Thyroid gland (tissue), 4 donors: ENCODE results near the gene PMPCB. TPM values are rescaled to one million over a fixed set of nuclear protein-coding genes. Genes with fewer than 3 reads are reported as not detected.

ENCODE experiments used
- DNase-seq, 2 donors: peaks; one replicate each; pipeline ENCODE4 v3.0.0-alpha.2; 2019
- H3K27ac ChIP-seq, 3 donors: fragments of 200-600 bp; sonication (generic); 1 replicate in 2 of 3; 2 replicates in 1 of 3; pipeline ENCODE4 v1.5.1; 2016 to 2019; ENCODE audit warnings: mild to moderate bottlenecking in 1 of 3, moderate library complexity in 1 of 3
- H3K27me3 ChIP-seq: fragments of 200-600 bp; sonication (generic); one replicate; pipeline ENCODE4 v1.5.1; 2019
- H3K36me3 ChIP-seq, 2 donors: fragments of 200-600 bp; sonication (generic); one replicate each; pipeline ENCODE4 v1.5.1; 2016 to 2019
- H3K4me1 ChIP-seq, 2 donors: fragments of 200-600 bp; sonication (generic); one replicate each; pipeline ENCODE4 v1.5.1; 2017 to 2019
- H3K4me3 ChIP-seq, 3 donors: fragments of 200-600 bp; sonication (generic); replicated peaks in 1 of 3; 1 replicate in 2 of 3; 2 replicates in 1 of 3; pipeline ENCODE4 v1.5.1; 2016; ENCODE audit warnings: mild to moderate bottlenecking in 1 of 3
- H3K9me3 ChIP-seq: fragments of 200-600 bp; sonication (generic); one replicate; pipeline ENCODE4 v1.5.1; 2017
- CTCF ChIP-seq, 6 experiments: fragments of 200-600 bp in 3 of 6; fragments of 450-650 bp in 3 of 6; sonication (generic) in 3 of 6; IDR thresholded peaks; one replicate each; pipeline ENCODE4 v1.5.1; 2016 to 2019; ENCODE audit warnings: antibody characterized with exemption in 6 of 6, mild to moderate bottlenecking in 2 of 6, inconsistent platforms in 1 of 6, moderate library complexity in 1 of 6
- POLR2A ChIP-seq, 2 donors: fragments of 450-650 bp; IDR thresholded peaks; one replicate each; pipeline ENCODE4 v1.6.1; 2017; ENCODE audit warnings: antibody characterized with exemption in 2 of 2, mild to moderate bottlenecking in 2 of 2, moderate library complexity in 1 of 2
- WGBS, 2 donors: methylation state at CpG; one replicate each; pipeline ENCODE4 v1.1.5; 2017; 5-methylcytosine and 5-hydroxymethylcytosine counted together
- intact Hi-C: fragments of 100-400 bp; cut with DNase I; formaldehyde crosslinking; loops from one replicate; pipeline ENCODE4 v1.15.1; 2023
- total RNA-seq, 4 donors: library from RNA; depleted of rRNA; stranded (reverse); fragments of >200 nt; gene quantifications; one replicate each; pipeline ENCODE4 v1.2.3, GENCODE V29; 2016

Gene PMPCB
- total RNA-seq, 4 donors from 2014 or later, result 52.1 to 77.4 (median 61.2) TPM

- intact Hi-C loops, result no loop called here
- Histone ChIP-seq H3K36me3 (peaks cover 37 to 41% of the 10 kb centered on the region in 2 donors), H3K4me1 (no peaks in the 10 kb centered on the region), H3K9me3 (no peaks in the 10 kb centered on the region), H3K4me3 (no peak overlapping the region), H3K27ac (no peak overlapping the region), H3K27me3 (no peaks in the 10 kb centered on the region)
- 93 to 95% methylated on average over 8 of the region's 8 CpGs for WGBS, 2 donors
- no peak for DNase-seq
- TF ChIP-seq CTCF (IDR thresholded peaks at IDR 0.05) (no peak), POLR2A (IDR thresholded peaks at IDR 0.05) (no peak)
Observed at GRCh38 chr7:103325744-103326143, 28.5 kb downstream of the PMPCB start.

GRCh38 chr7:103336761-103337160 lies 39.5 kb downstream of the PMPCB start:
- Histone ChIP-seq H3K4me1 (no peaks in the 10 kb centered on the region), H3K36me3 (peaks cover 20 to 31% of the 10 kb centered on the region in 2 donors), H3K4me3 (no peak overlapping the region), H3K9me3 (no peaks in the 10 kb centered on the region), H3K27me3 (no peaks in the 10 kb centered on the region), H3K27ac (no peak overlapping the region)
- intact Hi-C loops, result no loop called here
- no peak for TF ChIP-seq CTCF (IDR thresholded peaks at IDR 0.05)
- 90 to 94% methylated on average over 2 of the region's 2 CpGs for WGBS, 2 donors
- DNase-seq, result no peak

GRCh38 chr7:103338864-103339263 lies 41.6 kb downstream of the PMPCB start:
- no peak for TF ChIP-seq CTCF (IDR thresholded peaks at IDR 0.05)
- TF ChIP-seq POLR2A (IDR thresholded peaks at IDR 0.05), result no peak
- intact Hi-C loops, result no loop called here
- no peak for DNase-seq
- no peaks in the 10 kb centered on the region for H3K27me3 ChIP-seq
- no peak overlapping the region for H3K4me3 ChIP-seq
- peaks cover 20 to 26% of the 10 kb centered on the region in 2 donors for H3K36me3 ChIP-seq
- WGBS, 2 donors, result 99 to 100% methylated on average over 2 of the region's 2 CpGs
- H3K27ac ChIP-seq, result no peak overlapping the region
- H3K9me3 ChIP-seq, result no peaks in the 10 kb centered on the region
- H3K4me1 ChIP-seq, result peaks cover 11 to 13% of the 10 kb centered on the region in 2 donors

- intact Hi-C loops, result no loop called here
- TF ChIP-seq CTCF (IDR thresholded peaks at IDR 0.05) (no peak), POLR2A (IDR thresholded peaks at IDR 0.05) (no peak)
Observed at GRCh38 chr7:103341466-103341865, 44.2 kb downstream of the PMPCB start.

GRCh38 chr7:103343332-103343731 lies 46.1 kb downstream of the PMPCB start:
- peaks cover 21 to 22% of the 10 kb centered on the region in 2 donors for H3K4me1 ChIP-seq
- peaks cover 0 to 11% of the 10 kb centered on the region in 2 donors for H3K36me3 ChIP-seq
- peak overlapping the region in 2 of 3 donors; percentile 63 to 84 for H3K4me3 ChIP-seq
- DNase-seq, result no peak
- no peak for TF ChIP-seq POLR2A (IDR thresholded peaks at IDR 0.05)
- TF ChIP-seq CTCF (IDR thresholded peaks at IDR 0.05), result no peak
- no peaks in the 10 kb centered on the region for H3K9me3 ChIP-seq
- H3K27me3 ChIP-seq, result no peaks in the 10 kb centered on the region
- no peak overlapping the region for H3K27ac ChIP-seq
- intact Hi-C loops, result no loop called here

More at GRCh38 chr7:103341466-103341865, 44.2 kb downstream of the PMPCB start:
- H3K27me3 ChIP-seq, result no peaks in the 10 kb centered on the region
- WGBS, 2 donors, result 91 to 92% methylated on average over 2 of the region's 2 CpGs
- peaks cover 11 to 22% of the 10 kb centered on the region in 2 donors for H3K36me3 ChIP-seq
- no peak overlapping the region for H3K27ac ChIP-seq
- no peak overlapping the region for H3K4me3 ChIP-seq
- DNase-seq, result no peak
- H3K9me3 ChIP-seq, result no peaks in the 10 kb centered on the region
- peaks cover 12 to 18% of the 10 kb centered on the region in 2 donors for H3K4me1 ChIP-seq
